ENCODE results near the gene SORCS3. TPM values are rescaled to one million over a fixed set of nuclear protein-coding genes. Genes with fewer than 3 reads are reported as not detected.

The SORCS3 gene
- total RNA-seq, 1 experiment from 2014 or later: 0.04 TPM

GRCh38 chr10:104796823-104797222, 155.7 kb downstream of the SORCS3 start:
- peaks cover 2 to 3% of the 10 kb centered on the region in 2 experiments; a peak in 3 of 5 replicates for H3K9me3 Mint-ChIP-seq
- no peak overlapping the region for H2BK15ac ChIP-seq (ENCODE audit: low read depth, low read length)
- H4K5ac ChIP-seq (ENCODE audit: insufficient read length, low read depth, low read length): no peak overlapping the region
- no peak overlapping the region for H3K56ac ChIP-seq (ENCODE audit: insufficient read length, low read depth, low read length)
- H3K79me2 ChIP-seq (ENCODE audit: insufficient read depth, low read length): no peaks in the 10 kb centered on the region
- H3K27me3 Mint-ChIP-seq (ENCODE audit: low read depth): peaks cover 2% of the 10 kb centered on the region; the same call in 1 of the 2 replicates
- no peak overlapping the region for H3K27ac Mint-ChIP-seq
- no peaks in the 10 kb centered on the region for H3K27me3 ChIP-seq (ENCODE audit: insufficient read depth, low read length)
- DNase-seq: no peak
- no peak overlapping the region for H3K18ac ChIP-seq (ENCODE audit: insufficient read length, low read depth, low read length)
- no peak overlapping the region for H3K14ac ChIP-seq (ENCODE audit: insufficient read depth, low read length)
- H3K4ac ChIP-seq (ENCODE audit: low read depth, low read length): no peak overlapping the region
- H2BK12ac ChIP-seq (ENCODE audit: insufficient read length, low read depth, low read length): no peak overlapping the region
- H3K23ac ChIP-seq (ENCODE audit: insufficient read length, low read depth, low read length): no peak overlapping the region
- no peak overlapping the region for H3K27ac ChIP-seq (ENCODE audit: insufficient read length, low read depth, low read length)
- H3K79me1 ChIP-seq (ENCODE audit: insufficient read depth, low read depth, low read length, poor library complexity, severe bottlenecking): no peaks in the 10 kb centered on the region
- H3K4me1 ChIP-seq (ENCODE audit: insufficient read depth, low read length): peaks cover 2% of the 10 kb centered on the region; the same call in 1 of the 2 replicates
- H3K4me2 ChIP-seq (ENCODE audit: insufficient read depth, insufficient read length, low read length): no peak overlapping the region
- TF ChIP-seq CTCF (conservative IDR thresholded peaks at IDR 0.05): no peak
- H4K8ac ChIP-seq (replicated peaks; ENCODE audit: insufficient read length, low read depth, low read length): no peak overlapping the region
- no peak overlapping the region for H3T11ph ChIP-seq (ENCODE audit: low read length)
- H3K9ac ChIP-seq (ENCODE audit: extremely low read depth, insufficient read length, low read length): no peak overlapping the region
- no peak overlapping the region for H2BK20ac ChIP-seq (ENCODE audit: low read depth, low read length, poor library complexity, severe bottlenecking)
- no peaks in the 10 kb centered on the region for H3K9me3 ChIP-seq (ENCODE audit: control insufficient read depth, low read depth, low read length)
- H2BK5ac ChIP-seq (ENCODE audit: insufficient read length, low read length): no peak overlapping the region
- no peaks in the 10 kb centered on the region for H3K23me2 ChIP-seq (ENCODE audit: insufficient read length, low read depth, low read length, poor library complexity, severe bottlenecking)
- no peak overlapping the region for H3K4me3 Mint-ChIP-seq
- H2AK5ac ChIP-seq (ENCODE audit: insufficient read length, low read length): no peak overlapping the region
- H3K36me3 Mint-ChIP-seq (ENCODE audit: insufficient read depth in 1 of 3, low read depth in 3 of 3): no peaks in the 10 kb centered on the region; a peak in 1 of 7 replicates
- no CpG with 5 or more reads among the region's 2 CpGs for WGBS (ENCODE audit: extremely low coverage, insufficient read length, low lambda C conversion rate)
- H2AFZ ChIP-seq (ENCODE audit: low read length): no peak overlapping the region
- H4K91ac ChIP-seq (ENCODE audit: insufficient read length, low read depth, low read length): no peak overlapping the region
- H2BK120ac ChIP-seq (ENCODE audit: low read depth, low read length, poor library complexity, severe bottlenecking): no peak overlapping the region
- peaks cover 7% of the 10 kb centered on the region in 2 experiments for H3K4me1 Mint-ChIP-seq
- no peaks in the 10 kb centered on the region for H4K20me1 ChIP-seq (ENCODE audit: control insufficient read depth, insufficient read depth, insufficient read length)

Data from H9 (cell line).